GM19043 (cell line): ENCODE measurements around the gene ATRIP.
"Not testable (repeated sequence)": the region's sequence is repeated elsewhere in the genome, so short reads cannot be mapped to it uniquely, and the experiment has no call there.

Experiments
- ATAC-seq: cut with Tn5 transposase; IDR thresholded peaks from one replicate; pipeline ENCODE4 v1.9.1; 2021; ENCODE audit warnings: low read depth; ENCODE audit not compliant: unreplicated experiment

The ATRIP gene

GRCh38 chr3:48446425-48447193, at the start of gene ATRIP:
TSS of gene ATRIP (plus strand) at chr3:48446737. CDS start at chr3:48446846, 109 bp downstream.
- ATAC-seq: peak; percentile 94

- no peak for ATAC-seq
Measured at GRCh38 chr3:48397767-48398681, 48.5 kb upstream of the ATRIP start.

GRCh38 chr3:48398701-48399386, 47.7 kb upstream of the ATRIP start:
- no peak for ATAC-seq

GRCh38 chr3:48399387-48400172, 47.0 kb upstream of the ATRIP start:
- no peak for ATAC-seq

GRCh38 chr3:48400824-48401433, 45.6 kb upstream of the ATRIP start:
- ATAC-seq: no peak

GRCh38 chr3:48401434-48401901, 45.1 kb upstream of the ATRIP start:
- not testable (repeated sequence) for ATAC-seq

- no peak for ATAC-seq
Measured at GRCh38 chr3:48402281-48402732, 44.2 kb upstream of the ATRIP start.

GRCh38 chr3:48402907-48403306, 43.6 kb upstream of the ATRIP start:
- ATAC-seq: no peak

GRCh38 chr3:48403533-48404439, 42.8 kb upstream of the ATRIP start:
- ATAC-seq: no peak

- no peak for ATAC-seq
Measured at GRCh38 chr3:48404440-48405342, 41.8 kb upstream of the ATRIP start.

GRCh38 chr3:48405343-48405881, 41.1 kb upstream of the ATRIP start:
- no peak for ATAC-seq

- ATAC-seq: no peak
Measured at GRCh38 chr3:48405971-48406370, 40.6 kb upstream of the ATRIP start.

GRCh38 chr3:48406443-48407431, 39.8 kb upstream of the ATRIP start:
- no peak for ATAC-seq

GRCh38 chr3:48407542-48408099, 38.9 kb upstream of the ATRIP start:
- ATAC-seq: no peak

GRCh38 chr3:48408823-48409281, 37.7 kb upstream of the ATRIP start:
- no peak for ATAC-seq
